Mesenchymal stem cell (in vitro differentiated cells and primary cell): ENCODE measurements around the gene INSIG2.

Experiments
- DNase-seq: peaks from one replicate; pipeline ENCODE4 v3.0.0-alpha.2; 2013
- H2AFZ ChIP-seq: one replicate; pipeline ENCODE4 v1.6.1; 2013; ENCODE audit warnings: low read depth, mild to moderate bottlenecking, control low read depth, inconsistent platforms, low read length, moderate library complexity
- H2AK5ac ChIP-seq: 2 replicates; pipeline ENCODE4 v1.6.1; 2013; ENCODE audit warnings: low read length, moderate library complexity, mild to moderate bottlenecking, inconsistent platforms; ENCODE audit not compliant: severe bottlenecking
- H2BK120ac ChIP-seq: one replicate; pipeline ENCODE4 v1.6.1; 2013; ENCODE audit warnings: low read depth, mild to moderate bottlenecking, inconsistent platforms, low read length, moderate library complexity
- H2BK12ac ChIP-seq, 2 experiments: one replicate each; pipeline ENCODE4 v1.6.1; 2013; ENCODE audit warnings: inconsistent platforms in 2 of 2, low read length in 2 of 2, mild to moderate bottlenecking in 2 of 2, moderate library complexity in 2 of 2, control low read depth in 1 of 2
- H2BK15ac ChIP-seq: one replicate; pipeline ENCODE4 v1.6.1; 2013; ENCODE audit warnings: mild to moderate bottlenecking, low read depth, inconsistent platforms; ENCODE audit not compliant: poor library complexity, severe bottlenecking
- H2BK5ac ChIP-seq: 2 replicates; pipeline ENCODE4 v1.6.1; 2013; ENCODE audit warnings: low read depth, mild to moderate bottlenecking, low read length, control low read depth, inconsistent platforms; ENCODE audit not compliant: poor library complexity, severe bottlenecking
- H3K14ac ChIP-seq, 2 experiments: one replicate each; pipeline ENCODE4 v1.6.1; 2013; ENCODE audit warnings: inconsistent platforms in 2 of 2, low read length in 2 of 2, control low read depth in 1 of 2, mild to moderate bottlenecking in 1 of 2, moderate library complexity in 1 of 2
- H3K18ac ChIP-seq, 2 experiments: one replicate each; pipeline ENCODE4 v1.6.1; 2013; ENCODE audit warnings: inconsistent platforms in 2 of 2, low read length in 2 of 2, control low read depth in 1 of 2, low read depth in 1 of 2, mild to moderate bottlenecking in 1 of 2
- H3K23ac ChIP-seq, 2 experiments: one replicate each; pipeline ENCODE4 v1.6.1; 2013; ENCODE audit warnings: inconsistent platforms in 2 of 2, low read length in 2 of 2, mild to moderate bottlenecking in 2 of 2, moderate library complexity in 2 of 2, control low read depth in 1 of 2
- H3K27ac ChIP-seq: 2 replicates; pipeline ENCODE4 v1.5.1; 2013; ENCODE audit warnings: mild to moderate bottlenecking, moderate library complexity, low read length, control low read depth, inconsistent platforms; ENCODE audit not compliant: poor library complexity, severe bottlenecking
- H3K27me3 ChIP-seq, 2 experiments: 2 replicates each; pipeline versions ENCODE4 v1.6.1 to v1.7.0; 2013; ENCODE audit warnings: low read length in 2 of 2, mild to moderate bottlenecking in 2 of 2, moderate library complexity in 2 of 2, control low read depth in 1 of 2, inconsistent platforms in 1 of 2; ENCODE audit not compliant: control insufficient read depth in 1 of 2, insufficient read depth in 1 of 2
- H3K36me3 ChIP-seq, 2 experiments: 2 replicates each; pipeline versions ENCODE4 v1.6.1 to v1.7.0; 2013; ENCODE audit warnings: low read length in 2 of 2, control low read depth in 1 of 2, inconsistent platforms in 1 of 2, low read depth in 1 of 2, mild to moderate bottlenecking in 1 of 2; ENCODE audit not compliant: insufficient read depth in 2 of 2, control insufficient read depth in 1 of 2
- H3K4ac ChIP-seq, 2 experiments: one replicate each; pipeline ENCODE4 v1.6.1; 2013; ENCODE audit warnings: inconsistent platforms in 2 of 2, low read length in 2 of 2, mild to moderate bottlenecking in 2 of 2, moderate library complexity in 2 of 2, control low read depth in 1 of 2, low read depth in 1 of 2
- H3K4me1 ChIP-seq: 2 replicates; pipeline ENCODE4 v1.6.1; 2013; ENCODE audit warnings: low read depth, low read length, control low read depth; ENCODE audit not compliant: control insufficient read depth, insufficient read depth
- H3K4me2 ChIP-seq: 2 replicates; pipeline ENCODE4 v1.6.1; 2013; ENCODE audit warnings: low read length, mild to moderate bottlenecking, inconsistent platforms; ENCODE audit not compliant: poor library complexity, severe bottlenecking
- H3K4me3 ChIP-seq, 2 experiments: 2 replicates each; pipeline versions ENCODE4 v1.5.1 to v1.7.0; 2013; ENCODE audit warnings: low read length in 2 of 2, mild to moderate bottlenecking in 2 of 2, control low read depth in 1 of 2, low read depth in 1 of 2; ENCODE audit not compliant: insufficient read depth in 1 of 2
- H3K79me1 ChIP-seq: replicated peaks from 2 replicates; pipeline ENCODE4 v1.6.1; 2013; ENCODE audit warnings: mild to moderate bottlenecking, control low read depth, low read length, inconsistent platforms; ENCODE audit not compliant: poor library complexity, severe bottlenecking
- H3K9ac ChIP-seq: 2 replicates; pipeline ENCODE4 v1.7.0; 2013; ENCODE audit warnings: mild to moderate bottlenecking, low read length, moderate library complexity
- H3K9me3 ChIP-seq: 2 replicates; pipeline ENCODE4 v1.7.0; 2013; ENCODE audit warnings: mild to moderate bottlenecking, low read length; ENCODE audit not compliant: control insufficient read depth
- H4K8ac ChIP-seq: one replicate; pipeline ENCODE4 v1.6.1; 2013; ENCODE audit warnings: inconsistent platforms, mild to moderate bottlenecking, low read length, moderate library complexity
- H4K91ac ChIP-seq: one replicate; pipeline ENCODE4 v1.6.1; 2013; ENCODE audit warnings: mild to moderate bottlenecking, low read length, inconsistent platforms
- WGBS: methylation state at CpG from one replicate; pipeline ENCODE4 v1.1.7; 2013; ENCODE audit warnings: mixed read lengths; 5-methylcytosine and 5-hydroxymethylcytosine counted together

The INSIG2 gene

GRCh38 chr2:118051826-118052358 lies 36.4 kb upstream of the INSIG2 start:
- no peak overlapping the region for H2AK5ac ChIP-seq
- no peak overlapping the region for H3K4ac ChIP-seq
- H3K23ac ChIP-seq: no peak overlapping the region
- H3K4me3 ChIP-seq: no peak overlapping the region
- 76% methylated on average over 1 of the region's 3 CpGs for WGBS
- H3K27me3 ChIP-seq: peaks cover 3 to 29% of the 10 kb centered on the region in 2 experiments
- no peaks in the 10 kb centered on the region for H3K9me3 ChIP-seq
- H3K14ac ChIP-seq: no peak overlapping the region
- no peaks in the 10 kb centered on the region for H3K36me3 ChIP-seq
- H2BK15ac ChIP-seq: no peak overlapping the region
- no peaks in the 10 kb centered on the region for H3K79me1 ChIP-seq
- H3K9ac ChIP-seq: no peak overlapping the region
- H3K4me2 ChIP-seq: no peak overlapping the region
- H3K18ac ChIP-seq: no peak overlapping the region
- H3K4me1 ChIP-seq: no peaks in the 10 kb centered on the region
- no peak overlapping the region for H2BK12ac ChIP-seq
- no peak overlapping the region for H4K91ac ChIP-seq
- H2BK5ac ChIP-seq: no peak overlapping the region
- no peak overlapping the region for H2BK120ac ChIP-seq
- no peak overlapping the region for H4K8ac ChIP-seq
- DNase-seq: no peak
- no peak overlapping the region for H2AFZ ChIP-seq
- H3K27ac ChIP-seq: no peak overlapping the region

- DNase-seq: no peak
- Histone ChIP-seq H3K4ac (no peak overlapping the region), H3K9me3 (no peaks in the 10 kb centered on the region), H2AK5ac (no peak overlapping the region), H3K4me1 (no peaks in the 10 kb centered on the region), H3K27me3 (peaks cover 3 to 29% of the 10 kb centered on the region in 2 experiments), H2BK12ac (no peak overlapping the region), H3K14ac (no peak overlapping the region), H3K27ac (no peak overlapping the region), H3K9ac (no peak overlapping the region), H4K8ac (no peak overlapping the region), H3K79me1 (no peaks in the 10 kb centered on the region), H3K4me2 (no peak overlapping the region), H2BK15ac (no peak overlapping the region), H2AFZ (no peak overlapping the region), H2BK120ac (no peak overlapping the region), H3K18ac (no peak overlapping the region), H3K36me3 (no peaks in the 10 kb centered on the region), H3K23ac (no peak overlapping the region), H2BK5ac (no peak overlapping the region), H3K4me3 (no peak overlapping the region), H4K91ac (no peak overlapping the region)
- 94% methylated on average over 2 of the region's 2 CpGs for WGBS
Observed at GRCh38 chr2:118052474-118052873, 35.8 kb upstream of the INSIG2 start.

DNA sequence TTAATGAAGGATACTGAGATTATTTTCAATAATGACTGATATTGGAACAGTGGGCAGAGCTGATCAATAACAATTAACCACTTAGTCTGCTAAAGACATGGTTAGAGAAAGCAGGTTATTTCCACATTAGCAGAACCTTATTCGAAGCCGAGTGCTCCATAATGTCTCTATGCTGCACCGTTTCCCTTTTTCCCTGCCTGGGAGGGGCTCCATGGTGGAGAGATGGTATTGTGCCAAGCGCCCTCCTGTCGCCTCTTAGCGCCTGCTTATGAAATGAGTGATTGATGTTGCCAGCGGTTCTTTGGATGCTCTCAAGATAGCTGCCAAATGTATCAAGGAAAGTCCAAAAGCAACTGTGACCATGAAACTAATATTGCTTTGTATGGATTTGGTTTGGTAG lies 34.6 kb upstream of the INSIG2 start:
- 94% methylated on average over 7 of the region's 7 CpGs for WGBS
- Histone ChIP-seq H4K91ac (no peak overlapping the region), H3K27me3 (peaks cover 3 to 22% of the 10 kb centered on the region in 2 experiments), H2BK120ac (no peak overlapping the region), H4K8ac (no peak overlapping the region), H3K79me1 (no peaks in the 10 kb centered on the region), H2AFZ (no peak overlapping the region), H3K18ac (no peak overlapping the region), H3K27ac (no peak overlapping the region), H2BK15ac (no peak overlapping the region), H2BK5ac (no peak overlapping the region), H2BK12ac (no peak overlapping the region), H3K9me3 (no peaks in the 10 kb centered on the region), H3K4me1 (no peaks in the 10 kb centered on the region), H3K4me3 (no peak overlapping the region), H3K4ac (no peak overlapping the region), H3K4me2 (no peak overlapping the region), H3K9ac (no peak overlapping the region), H3K36me3 (no peaks in the 10 kb centered on the region), H3K23ac (no peak overlapping the region), H3K14ac (peak overlapping the region in 1 of 2 experiments; percentile 31), H2AK5ac (no peak overlapping the region)
- no peak for DNase-seq

GRCh38 chr2:118054213-118055008 lies 33.9 kb upstream of the INSIG2 start:
- Histone ChIP-seq H2BK5ac (no peak overlapping the region), H3K79me1 (no peaks in the 10 kb centered on the region), H3K18ac (no peak overlapping the region), H3K9ac (no peak overlapping the region), H2BK12ac (no peak overlapping the region), H4K91ac (no peak overlapping the region), H3K14ac (no peak overlapping the region), H2AK5ac (no peak overlapping the region), H3K27ac (no peak overlapping the region), H2BK15ac (no peak overlapping the region), H2AFZ (no peak overlapping the region), H3K9me3 (no peaks in the 10 kb centered on the region), H3K4me3 (no peak overlapping the region), H3K4me1 (no peaks in the 10 kb centered on the region), H3K36me3 (no peaks in the 10 kb centered on the region), H3K4ac (no peak overlapping the region), H3K27me3 (peaks cover 3 to 20% of the 10 kb centered on the region in 2 experiments), H3K4me2 (no peak overlapping the region), H4K8ac (no peak overlapping the region), H3K23ac (no peak overlapping the region), H2BK120ac (no peak overlapping the region)
- 47% methylated on average over 2 of the region's 3 CpGs for WGBS
- no peak for DNase-seq
